Left ventricle myocardium inferior (tissue), 1 donor: ENCODE data around the gene ETV7. TPM values are rescaled to one million over a fixed set of nuclear protein-coding genes. Genes with fewer than 3 reads are reported as not detected.
"Not testable (repeated sequence)": the region's sequence is repeated elsewhere in the genome, so short reads cannot be mapped to it uniquely, and the experiment has no call there.

Experiments used
- DNase-seq: peaks from one replicate; pipeline ENCODE4 v3.0.0-alpha.2; 2020
- H3K27ac ChIP-seq: fragments of 200-600 bp; replicated peaks from 2 replicates; pipeline ENCODE4 v1.8.0; 2021
- H3K27me3 ChIP-seq: fragments of 200-600 bp; 2 replicates; pipeline ENCODE4 v1.8.0; 2021; ENCODE audit warnings: low read depth
- H3K36me3 ChIP-seq: fragments of 200-600 bp; 2 replicates; pipeline ENCODE4 v1.8.0; 2021
- H3K4me1 ChIP-seq: fragments of 200-600 bp; 2 replicates; pipeline ENCODE4 v1.8.0; 2021
- H3K4me3 ChIP-seq: fragments of 200-600 bp; 2 replicates; pipeline ENCODE4 v1.8.0; 2021; ENCODE audit warnings: mild to moderate bottlenecking, moderate library complexity
- H3K9me3 ChIP-seq: fragments of 200-600 bp; replicated peaks from 2 replicates; pipeline ENCODE4 v1.8.0; 2021
- intact Hi-C: fragments of 100-400 bp; cut with micrococcal nuclease; formaldehyde crosslinking; loops from one replicate; pipeline ENCODE4 v1.11.0; 2022
- total RNA-seq: library from RNA; stranded (reverse); fragmentation: NEBNext Ultra II Directional; extraction: Animal tissue kit (Norgen Biotek cat#: 25700); gene quantifications from one replicate; pipeline ENCODE4 v1.2.1, GENCODE V29; 2021
- TF ChIP-seq, protein P1 (sequence below): fragments of 200-600 bp; IDR thresholded peaks from 2 replicates; pipeline ENCODE4 v1.8.0; 2021; ENCODE audit warnings: antibody characterized with exemption, mild to moderate bottlenecking, borderline replicate concordance
- donor health status: DM: no; HTN: yes; CAD: no; lungs with severe emphysema.

ETV7 gene
- total RNA-seq, 1 donor from 2014 or later, result not detected

DNA sequence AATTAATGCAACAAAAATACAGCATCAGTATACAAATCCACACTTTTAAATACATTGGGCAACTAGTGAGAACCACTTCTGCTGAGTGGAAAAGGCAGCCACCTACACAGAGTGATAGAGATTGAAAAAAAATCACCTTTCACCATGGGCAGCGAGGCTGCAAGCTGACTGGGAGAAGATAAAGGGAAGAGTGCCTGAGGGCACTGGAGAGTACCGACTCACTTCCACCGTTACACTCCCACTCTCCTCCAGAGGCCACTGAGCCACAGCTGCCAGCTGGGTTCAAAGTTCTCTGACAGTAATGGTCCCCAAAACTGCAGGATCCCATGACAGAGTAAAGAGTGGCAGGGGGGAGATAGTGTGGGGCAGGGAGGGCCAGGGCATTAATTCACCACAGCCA lies 31.1 kb upstream of the ETV7 start:
- peaks cover 10% of the 10 kb centered on the region for H3K4me1 ChIP-seq
- no peaks in the 10 kb centered on the region for H3K27me3 ChIP-seq
- H3K36me3 ChIP-seq, result no peaks in the 10 kb centered on the region
- TF ChIP-seq, protein P1, sequence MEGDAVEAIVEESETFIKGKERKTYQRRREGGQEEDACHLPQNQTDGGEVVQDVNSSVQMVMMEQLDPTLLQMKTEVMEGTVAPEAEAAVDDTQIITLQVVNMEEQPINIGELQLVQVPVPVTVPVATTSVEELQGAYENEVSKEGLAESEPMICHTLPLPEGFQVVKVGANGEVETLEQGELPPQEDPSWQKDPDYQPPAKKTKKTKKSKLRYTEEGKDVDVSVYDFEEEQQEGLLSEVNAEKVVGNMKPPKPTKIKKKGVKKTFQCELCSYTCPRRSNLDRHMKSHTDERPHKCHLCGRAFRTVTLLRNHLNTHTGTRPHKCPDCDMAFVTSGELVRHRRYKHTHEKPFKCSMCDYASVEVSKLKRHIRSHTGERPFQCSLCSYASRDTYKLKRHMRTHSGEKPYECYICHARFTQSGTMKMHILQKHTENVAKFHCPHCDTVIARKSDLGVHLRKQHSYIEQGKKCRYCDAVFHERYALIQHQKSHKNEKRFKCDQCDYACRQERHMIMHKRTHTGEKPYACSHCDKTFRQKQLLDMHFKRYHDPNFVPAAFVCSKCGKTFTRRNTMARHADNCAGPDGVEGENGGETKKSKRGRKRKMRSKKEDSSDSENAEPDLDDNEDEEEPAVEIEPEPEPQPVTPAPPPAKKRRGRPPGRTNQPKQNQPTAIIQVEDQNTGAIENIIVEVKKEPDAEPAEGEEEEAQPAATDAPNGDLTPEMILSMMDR, result no peak
- H3K9me3 ChIP-seq, result peaks cover 5% of the 10 kb centered on the region
- no peak overlapping the region for H3K4me3 ChIP-seq
- intact Hi-C loops, result no loop called here
- H3K27ac ChIP-seq, result no peak overlapping the region
- DNase-seq, result no peak

DNA sequence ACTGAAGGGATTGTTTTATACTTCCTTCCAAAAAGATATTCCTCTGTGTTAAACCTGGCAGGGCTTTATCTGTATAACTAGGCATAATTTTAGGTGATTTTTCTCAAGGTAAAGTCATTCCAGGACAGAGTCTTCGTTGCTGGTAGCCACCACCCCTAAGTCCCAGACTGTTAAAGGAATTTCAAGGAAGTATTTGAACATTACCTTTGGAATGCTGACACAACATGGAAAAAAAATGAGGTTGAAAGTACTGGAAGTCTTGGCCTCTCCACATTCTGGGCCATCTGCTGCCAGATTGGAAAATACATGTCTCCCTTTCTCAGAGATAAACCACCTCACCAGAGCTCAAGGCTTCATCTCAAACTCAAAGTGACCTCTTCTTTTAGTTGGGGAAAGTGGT lies 27.0 kb upstream of the ETV7 start:
- TF ChIP-seq, protein P1, result no peak
- H3K27me3 ChIP-seq, result no peaks in the 10 kb centered on the region
- no peaks in the 10 kb centered on the region for H3K36me3 ChIP-seq
- peaks cover 11% of the 10 kb centered on the region for H3K9me3 ChIP-seq
- intact Hi-C loops, result no loop called here
- H3K4me3 ChIP-seq, result no peak overlapping the region
- no peaks in the 10 kb centered on the region for H3K4me1 ChIP-seq
- H3K27ac ChIP-seq, result no peak overlapping the region
- no peak for DNase-seq

DNA sequence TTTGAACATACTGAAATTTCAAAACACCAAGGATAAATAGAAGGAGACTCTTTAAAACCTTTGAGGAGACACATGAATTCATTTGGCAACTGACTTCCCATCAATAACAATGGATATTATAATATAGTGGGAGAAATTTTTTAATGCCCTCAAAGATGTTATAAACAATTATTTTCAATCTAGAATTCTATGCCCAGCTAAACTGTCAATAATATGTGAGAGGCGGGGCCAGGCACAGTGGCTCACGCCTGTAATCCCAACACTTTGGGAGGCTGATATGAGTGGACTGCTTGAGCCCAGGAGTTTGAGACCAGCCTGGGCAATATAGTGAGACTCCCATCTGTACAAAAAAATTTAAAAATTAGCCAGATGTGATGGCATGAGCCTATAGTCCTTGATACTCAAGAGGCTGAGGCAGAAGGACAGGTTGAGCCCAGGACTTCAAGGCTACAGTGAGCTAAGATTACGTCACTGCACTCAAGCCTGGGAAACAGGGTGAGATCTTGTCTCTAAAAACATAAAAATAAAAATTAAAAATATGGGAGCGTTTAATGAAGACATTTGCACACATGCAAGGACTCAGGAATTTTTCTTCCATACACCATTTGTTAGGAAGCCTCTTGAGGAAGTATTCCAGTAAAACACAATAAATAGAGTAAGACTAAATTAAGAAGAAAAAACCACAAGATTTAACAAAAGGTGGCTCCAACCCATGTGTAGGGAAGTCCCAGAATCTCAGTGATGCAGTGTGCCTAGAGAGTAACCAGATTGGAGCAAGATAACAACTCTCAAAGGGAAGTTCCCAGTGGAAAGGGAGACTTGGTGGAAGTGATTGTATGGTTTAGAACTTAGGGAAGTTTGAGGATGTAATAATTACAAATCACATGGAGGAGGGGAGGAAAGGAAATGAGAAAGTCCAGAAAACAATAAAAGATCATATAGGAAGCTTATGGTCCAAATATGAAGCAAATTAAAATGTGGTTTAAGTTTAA lies 26.3 kb upstream of the ETV7 start:
- intact Hi-C loops, result no loop called here
- Histone ChIP-seq H3K4me1 (no peaks in the 10 kb centered on the region), H3K36me3 (no peaks in the 10 kb centered on the region), H3K27me3 (no peaks in the 10 kb centered on the region), H3K4me3 (no peak overlapping the region), H3K9me3 (peaks cover 11% of the 10 kb centered on the region), H3K27ac (no peak overlapping the region)
- TF ChIP-seq, protein P1, result no peak
- DNase-seq, result no peak

DNA sequence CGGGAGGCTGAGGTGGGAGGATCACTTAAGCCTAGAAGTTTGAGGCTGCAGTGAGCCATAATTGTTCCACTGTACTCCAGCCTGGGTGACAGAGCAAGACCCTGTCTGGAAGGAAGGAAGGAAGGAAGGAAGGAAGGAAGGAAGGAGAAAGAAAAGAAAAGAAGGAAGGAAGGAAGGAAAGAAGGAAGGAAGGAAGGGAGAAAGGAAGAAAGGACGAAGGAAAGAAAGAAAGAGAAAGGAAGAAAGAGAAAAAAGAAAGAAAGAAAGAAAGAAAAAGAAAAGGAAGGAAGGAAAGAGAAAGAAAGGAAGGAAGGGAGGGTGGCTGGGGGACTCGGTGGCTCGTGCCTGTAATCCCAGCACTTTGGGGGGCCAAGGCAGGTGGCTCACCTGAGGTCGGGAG lies 22.2 kb upstream of the ETV7 start:
- H3K27ac ChIP-seq, H3K4me3 ChIP-seq, DNase-seq, H3K4me1 ChIP-seq, H3K27me3 ChIP-seq, H3K36me3 ChIP-seq, intact Hi-C loops: not testable (repeated sequence)
- peaks cover 11% of the 10 kb centered on the region for H3K9me3 ChIP-seq

DNA sequence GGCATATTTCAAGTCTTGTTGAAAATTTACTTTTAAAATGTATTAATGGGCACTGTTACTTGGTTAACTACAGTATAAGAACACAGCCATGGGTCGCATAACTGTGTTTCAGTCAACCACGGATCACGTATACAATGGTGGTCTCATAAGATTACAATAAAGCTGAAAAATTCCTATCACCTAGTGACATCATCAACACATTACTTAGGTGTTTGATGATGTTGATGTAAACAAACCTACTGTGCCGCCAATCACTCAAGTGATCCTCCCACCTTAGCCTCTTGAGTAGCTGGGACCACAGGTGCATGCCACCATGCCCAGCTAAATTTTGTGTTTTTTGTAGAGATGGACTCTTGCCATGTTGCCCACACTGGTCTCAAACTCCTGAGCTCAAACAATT lies 16.7 kb upstream of the ETV7 start:
- intact Hi-C loops, result no loop called here
- H3K4me1 ChIP-seq, result no peaks in the 10 kb centered on the region
- TF ChIP-seq, protein P1, result no peak
- H3K9me3 ChIP-seq, result no peaks in the 10 kb centered on the region
- H3K27me3 ChIP-seq, result peaks cover 11% of the 10 kb centered on the region
- H3K27ac ChIP-seq, result no peak overlapping the region
- no peaks in the 10 kb centered on the region for H3K36me3 ChIP-seq
- DNase-seq, result no peak
- no peak overlapping the region for H3K4me3 ChIP-seq

DNA sequence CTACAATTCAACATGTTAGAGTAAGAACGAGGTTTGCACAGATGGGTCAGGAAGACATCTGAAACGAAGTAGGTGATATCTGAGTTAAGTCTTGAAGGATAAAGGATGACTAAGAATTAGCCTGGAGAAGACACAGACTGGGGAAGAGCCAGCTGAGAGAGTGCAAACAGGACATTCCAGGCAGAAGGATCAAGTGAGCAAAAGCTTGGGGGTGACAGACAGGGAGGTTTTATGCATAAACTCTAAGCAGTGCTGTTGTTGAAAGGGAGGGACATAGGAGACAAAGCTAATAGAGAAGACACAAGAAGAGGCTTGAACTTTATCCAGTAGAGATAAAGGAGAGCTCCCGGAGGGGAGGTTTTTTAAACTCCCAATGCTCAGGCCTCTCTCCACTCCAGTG lies 15.0 kb upstream of the ETV7 start:
- TF ChIP-seq, protein P1, result no peak
- H3K27me3 ChIP-seq, result peaks cover 11% of the 10 kb centered on the region
- H3K4me1 ChIP-seq, result no peaks in the 10 kb centered on the region
- H3K27ac ChIP-seq, result no peak overlapping the region
- intact Hi-C loops, result no loop called here
- no peak for DNase-seq
- H3K36me3 ChIP-seq, result no peaks in the 10 kb centered on the region
- H3K9me3 ChIP-seq, result peaks cover 4% of the 10 kb centered on the region
- no peak overlapping the region for H3K4me3 ChIP-seq
